ENCODE results near the gene DHODH. TPM values are rescaled to one million over a fixed set of nuclear protein-coding genes. Genes with fewer than 3 reads are reported as not detected.

Gene DHODH
- total and polyA plus RNA-seq, 2 experiments from 2014 or later, result 10.7 to 15.1 TPM

DNA sequence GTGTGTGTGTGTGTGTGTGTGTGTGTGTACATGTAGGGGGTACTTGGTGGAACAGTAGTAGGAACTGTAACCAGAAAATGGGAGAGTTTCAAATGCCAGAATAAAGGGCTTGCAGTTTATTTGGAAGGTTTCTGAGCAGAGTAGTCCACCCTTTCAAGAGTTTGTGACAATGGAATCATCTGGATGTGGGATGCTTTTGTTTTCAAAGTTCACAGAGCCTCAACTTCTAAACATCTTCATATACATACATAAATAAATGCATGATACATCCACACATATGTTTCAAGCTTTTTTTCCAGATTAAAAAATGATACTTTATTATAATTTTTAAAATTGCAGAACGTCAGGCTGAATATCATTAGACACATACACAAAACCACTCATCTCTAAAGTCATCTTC is 5.9 kb upstream of the DHODH start:
- Histone ChIP-seq H3K36me3 (ENCODE audit: insufficient read depth) (no peaks in the 10 kb centered on the region), H3K4me1 (ENCODE audit: insufficient read depth) (no peaks in the 10 kb centered on the region), H3K4me2 (no peak overlapping the region), H3K79me2 (replicated peaks; ENCODE audit: insufficient read depth) (no peaks in the 10 kb centered on the region), H3K4me3 (no peak overlapping the region), H3K27me3 (ENCODE audit: insufficient read depth) (no peaks in the 10 kb centered on the region), H3K9me2 (ENCODE audit: insufficient read depth) (no peaks in the 10 kb centered on the region), H2AFZ (no peak overlapping the region), H3F3A (replicated peaks; ENCODE audit: low read depth) (no peaks in the 10 kb centered on the region), H4K20me1 (replicated peaks; ENCODE audit: insufficient read depth) (no peaks in the 10 kb centered on the region), H3K27ac (ENCODE audit: low read depth) (no peak overlapping the region)
- no peak overlapping the region for H3K4me3 Mint-ChIP-seq
- DNase-seq (ENCODE audit: low spot score) (no peak), ATAC-seq (no peak)
- H3K27me3 Mint-ChIP-seq (ENCODE audit: insufficient read depth, low read depth, poor library complexity), result peaks cover 2% of the 10 kb centered on the region
- TF ChIP-seq, protein P1, sequence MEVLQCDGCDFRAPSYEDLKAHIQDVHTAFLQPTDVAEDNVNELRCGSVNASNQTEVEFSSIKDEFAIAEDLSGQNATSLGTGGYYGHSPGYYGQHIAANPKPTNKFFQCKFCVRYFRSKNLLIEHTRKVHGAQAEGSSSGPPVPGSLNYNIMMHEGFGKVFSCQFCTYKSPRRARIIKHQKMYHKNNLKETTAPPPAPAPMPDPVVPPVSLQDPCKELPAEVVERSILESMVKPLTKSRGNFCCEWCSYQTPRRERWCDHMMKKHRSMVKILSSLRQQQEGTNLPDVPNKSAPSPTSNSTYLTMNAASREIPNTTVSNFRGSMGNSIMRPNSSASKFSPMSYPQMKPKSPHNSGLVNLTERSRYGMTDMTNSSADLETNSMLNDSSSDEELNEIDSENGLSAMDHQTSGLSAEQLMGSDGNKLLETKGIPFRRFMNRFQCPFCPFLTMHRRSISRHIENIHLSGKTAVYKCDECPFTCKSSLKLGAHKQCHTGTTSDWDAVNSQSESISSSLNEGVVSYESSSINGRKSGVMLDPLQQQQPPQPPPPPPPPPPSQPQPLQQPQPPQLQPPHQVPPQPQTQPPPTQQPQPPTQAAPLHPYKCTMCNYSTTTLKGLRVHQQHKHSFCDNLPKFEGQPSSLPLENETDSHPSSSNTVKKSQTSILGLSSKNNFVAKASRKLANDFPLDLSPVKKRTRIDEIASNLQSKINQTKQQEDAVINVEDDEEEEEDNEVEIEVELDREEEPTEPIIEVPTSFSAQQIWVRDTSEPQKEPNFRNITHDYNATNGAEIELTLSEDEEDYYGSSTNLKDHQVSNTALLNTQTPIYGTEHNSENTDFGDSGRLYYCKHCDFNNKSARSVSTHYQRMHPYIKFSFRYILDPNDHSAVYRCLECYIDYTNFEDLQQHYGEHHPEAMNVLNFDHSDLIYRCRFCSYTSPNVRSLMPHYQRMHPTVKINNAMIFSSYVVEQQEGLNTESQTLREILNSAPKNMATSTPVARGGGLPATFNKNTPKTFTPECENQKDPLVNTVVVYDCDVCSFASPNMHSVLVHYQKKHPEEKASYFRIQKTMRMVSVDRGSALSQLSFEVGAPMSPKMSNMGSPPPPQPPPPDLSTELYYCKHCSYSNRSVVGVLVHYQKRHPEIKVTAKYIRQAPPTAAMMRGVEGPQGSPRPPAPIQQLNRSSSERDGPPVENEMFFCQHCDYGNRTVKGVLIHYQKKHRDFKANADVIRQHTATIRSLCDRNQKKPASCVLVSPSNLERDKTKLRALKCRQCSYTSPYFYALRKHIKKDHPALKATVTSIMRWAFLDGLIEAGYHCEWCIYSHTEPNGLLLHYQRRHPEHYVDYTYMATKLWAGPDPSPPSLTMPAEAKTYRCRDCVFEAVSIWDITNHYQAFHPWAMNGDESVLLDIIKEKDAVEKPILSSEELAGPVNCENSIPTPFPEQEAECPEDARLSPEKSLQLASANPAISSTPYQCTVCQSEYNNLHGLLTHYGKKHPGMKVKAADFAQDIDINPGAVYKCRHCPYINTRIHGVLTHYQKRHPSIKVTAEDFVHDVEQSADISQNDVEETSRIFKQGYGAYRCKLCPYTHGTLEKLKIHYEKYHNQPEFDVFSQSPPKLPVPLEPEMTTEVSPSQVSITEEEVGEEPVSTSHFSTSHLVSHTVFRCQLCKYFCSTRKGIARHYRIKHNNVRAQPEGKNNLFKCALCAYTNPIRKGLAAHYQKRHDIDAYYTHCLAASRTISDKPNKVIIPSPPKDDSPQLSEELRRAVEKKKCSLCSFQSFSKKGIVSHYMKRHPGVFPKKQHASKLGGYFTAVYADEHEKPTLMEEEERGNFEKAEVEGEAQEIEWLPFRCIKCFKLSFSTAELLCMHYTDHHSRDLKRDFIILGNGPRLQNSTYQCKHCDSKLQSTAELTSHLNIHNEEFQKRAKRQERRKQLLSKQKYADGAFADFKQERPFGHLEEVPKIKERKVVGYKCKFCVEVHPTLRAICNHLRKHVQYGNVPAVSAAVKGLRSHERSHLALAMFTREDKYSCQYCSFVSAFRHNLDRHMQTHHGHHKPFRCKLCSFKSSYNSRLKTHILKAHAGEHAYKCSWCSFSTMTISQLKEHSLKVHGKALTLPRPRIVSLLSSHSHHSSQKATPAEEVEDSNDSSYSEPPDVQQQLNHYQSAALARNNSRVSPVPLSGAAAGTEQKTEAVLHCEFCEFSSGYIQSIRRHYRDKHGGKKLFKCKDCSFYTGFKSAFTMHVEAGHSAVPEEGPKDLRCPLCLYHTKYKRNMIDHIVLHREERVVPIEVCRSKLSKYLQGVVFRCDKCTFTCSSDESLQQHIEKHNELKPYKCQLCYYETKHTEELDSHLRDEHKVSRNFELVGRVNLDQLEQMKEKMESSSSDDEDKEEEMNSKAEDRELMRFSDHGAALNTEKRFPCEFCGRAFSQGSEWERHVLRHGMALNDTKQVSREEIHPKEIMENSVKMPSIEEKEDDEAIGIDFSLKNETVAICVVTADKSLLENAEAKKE (CRISPR knock-in tag; IDR thresholded peaks at IDR 0.05), result no peak
- TF ChIP-seq ZNF114 (CRISPR knock-in tag; IDR thresholded peaks at IDR 0.05), result no peak
- TF ChIP-seq, protein P2, sequence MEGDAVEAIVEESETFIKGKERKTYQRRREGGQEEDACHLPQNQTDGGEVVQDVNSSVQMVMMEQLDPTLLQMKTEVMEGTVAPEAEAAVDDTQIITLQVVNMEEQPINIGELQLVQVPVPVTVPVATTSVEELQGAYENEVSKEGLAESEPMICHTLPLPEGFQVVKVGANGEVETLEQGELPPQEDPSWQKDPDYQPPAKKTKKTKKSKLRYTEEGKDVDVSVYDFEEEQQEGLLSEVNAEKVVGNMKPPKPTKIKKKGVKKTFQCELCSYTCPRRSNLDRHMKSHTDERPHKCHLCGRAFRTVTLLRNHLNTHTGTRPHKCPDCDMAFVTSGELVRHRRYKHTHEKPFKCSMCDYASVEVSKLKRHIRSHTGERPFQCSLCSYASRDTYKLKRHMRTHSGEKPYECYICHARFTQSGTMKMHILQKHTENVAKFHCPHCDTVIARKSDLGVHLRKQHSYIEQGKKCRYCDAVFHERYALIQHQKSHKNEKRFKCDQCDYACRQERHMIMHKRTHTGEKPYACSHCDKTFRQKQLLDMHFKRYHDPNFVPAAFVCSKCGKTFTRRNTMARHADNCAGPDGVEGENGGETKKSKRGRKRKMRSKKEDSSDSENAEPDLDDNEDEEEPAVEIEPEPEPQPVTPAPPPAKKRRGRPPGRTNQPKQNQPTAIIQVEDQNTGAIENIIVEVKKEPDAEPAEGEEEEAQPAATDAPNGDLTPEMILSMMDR (conservative IDR thresholded peaks at IDR 0.05; ENCODE audit: low read depth in 2 of 2), result no peak
- no peak for TF ChIP-seq NANOG (IDR thresholded peaks at IDR 0.05; ENCODE audit: borderline replicate concordance)
- TF ChIP-seq ZNF331 (CRISPR knock-in tag; IDR thresholded peaks at IDR 0.05; ENCODE audit: low read depth), result no peak
- TF ChIP-seq, protein P3, sequence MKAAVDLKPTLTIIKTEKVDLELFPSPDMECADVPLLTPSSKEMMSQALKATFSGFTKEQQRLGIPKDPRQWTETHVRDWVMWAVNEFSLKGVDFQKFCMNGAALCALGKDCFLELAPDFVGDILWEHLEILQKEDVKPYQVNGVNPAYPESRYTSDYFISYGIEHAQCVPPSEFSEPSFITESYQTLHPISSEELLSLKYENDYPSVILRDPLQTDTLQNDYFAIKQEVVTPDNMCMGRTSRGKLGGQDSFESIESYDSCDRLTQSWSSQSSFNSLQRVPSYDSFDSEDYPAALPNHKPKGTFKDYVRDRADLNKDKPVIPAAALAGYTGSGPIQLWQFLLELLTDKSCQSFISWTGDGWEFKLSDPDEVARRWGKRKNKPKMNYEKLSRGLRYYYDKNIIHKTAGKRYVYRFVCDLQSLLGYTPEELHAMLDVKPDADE (IDR thresholded peaks at IDR 0.05), result no peak
- no peak for TF ChIP-seq POLR2AphosphoS5 (IDR thresholded peaks at IDR 0.05; ENCODE audit: low read depth)
- TF ChIP-seq REST (IDR thresholded peaks at IDR 0.05; ENCODE audit: unreplicated experiment), result no peak
- no peak for TF ChIP-seq EZH2 (IDR thresholded peaks at IDR 0.05; ENCODE audit: low read depth, unreplicated experiment)
- TF ChIP-seq EZH2phosphoT487 (IDR thresholded peaks at IDR 0.05; ENCODE audit: unreplicated experiment), result no peak
- TF ChIP-seq CREB1 (CRISPR knock-in tag; IDR thresholded peaks at IDR 0.05; ENCODE audit: low read depth), result no peak
- no peak for TF ChIP-seq STAT1 (IDR thresholded peaks at IDR 0.05; ENCODE audit: unreplicated experiment)
- no peak for TF ChIP-seq JUNB (IDR thresholded peaks at IDR 0.05; ENCODE audit: unreplicated experiment)
- no peak overlapping the region for H3K27ac Mint-ChIP-seq
- H3K36me3 Mint-ChIP-seq (ENCODE audit: low read depth), result no peaks in the 10 kb centered on the region
- no peaks in the 10 kb centered on the region for H3K9me3 Mint-ChIP-seq
- H3K4me1 Mint-ChIP-seq, result no peaks in the 10 kb centered on the region
